Fibroblast of mammary gland (primary cell): ENCODE measurements around the gene TATDN2.
A peak's percentile ranks its signal among the peaks of the same experiment; 100 is the strongest.

Experiments
- DNase-seq: peaks from one replicate; pipeline ENCODE4 v3.0.0-alpha.2; 2010; ENCODE audit warnings: low read depth
- H3K4me3 ChIP-seq: 2 replicates; pipeline ENCODE4 v1.5.1; 2011; ENCODE audit warnings: low read depth, mild to moderate bottlenecking, low read length, moderate library complexity; ENCODE audit not compliant: control insufficient read depth
- TF ChIP-seq, protein P1 (sequence below): conservative IDR thresholded peaks from 2 replicates; pipeline ENCODE4 v1.5.1; 2011; ENCODE audit warnings: low read depth, low read length, inconsistent platforms; ENCODE audit not compliant: control insufficient read depth, insufficient read depth

Gene TATDN2

GRCh38 chr3:10238345-10239183 is 9.7 kb upstream of the TATDN2 start:
- TF ChIP-seq, protein P1, sequence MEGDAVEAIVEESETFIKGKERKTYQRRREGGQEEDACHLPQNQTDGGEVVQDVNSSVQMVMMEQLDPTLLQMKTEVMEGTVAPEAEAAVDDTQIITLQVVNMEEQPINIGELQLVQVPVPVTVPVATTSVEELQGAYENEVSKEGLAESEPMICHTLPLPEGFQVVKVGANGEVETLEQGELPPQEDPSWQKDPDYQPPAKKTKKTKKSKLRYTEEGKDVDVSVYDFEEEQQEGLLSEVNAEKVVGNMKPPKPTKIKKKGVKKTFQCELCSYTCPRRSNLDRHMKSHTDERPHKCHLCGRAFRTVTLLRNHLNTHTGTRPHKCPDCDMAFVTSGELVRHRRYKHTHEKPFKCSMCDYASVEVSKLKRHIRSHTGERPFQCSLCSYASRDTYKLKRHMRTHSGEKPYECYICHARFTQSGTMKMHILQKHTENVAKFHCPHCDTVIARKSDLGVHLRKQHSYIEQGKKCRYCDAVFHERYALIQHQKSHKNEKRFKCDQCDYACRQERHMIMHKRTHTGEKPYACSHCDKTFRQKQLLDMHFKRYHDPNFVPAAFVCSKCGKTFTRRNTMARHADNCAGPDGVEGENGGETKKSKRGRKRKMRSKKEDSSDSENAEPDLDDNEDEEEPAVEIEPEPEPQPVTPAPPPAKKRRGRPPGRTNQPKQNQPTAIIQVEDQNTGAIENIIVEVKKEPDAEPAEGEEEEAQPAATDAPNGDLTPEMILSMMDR: no peak
- no peak for DNase-seq
- H3K4me3 ChIP-seq: no peak overlapping the region

- TF ChIP-seq, protein P1: no peak
- no peak overlapping the region for H3K4me3 ChIP-seq
- DNase-seq: no peak
Measured at GRCh38 chr3:10240799-10241198, 7.5 kb upstream of the TATDN2 start.

DNA sequence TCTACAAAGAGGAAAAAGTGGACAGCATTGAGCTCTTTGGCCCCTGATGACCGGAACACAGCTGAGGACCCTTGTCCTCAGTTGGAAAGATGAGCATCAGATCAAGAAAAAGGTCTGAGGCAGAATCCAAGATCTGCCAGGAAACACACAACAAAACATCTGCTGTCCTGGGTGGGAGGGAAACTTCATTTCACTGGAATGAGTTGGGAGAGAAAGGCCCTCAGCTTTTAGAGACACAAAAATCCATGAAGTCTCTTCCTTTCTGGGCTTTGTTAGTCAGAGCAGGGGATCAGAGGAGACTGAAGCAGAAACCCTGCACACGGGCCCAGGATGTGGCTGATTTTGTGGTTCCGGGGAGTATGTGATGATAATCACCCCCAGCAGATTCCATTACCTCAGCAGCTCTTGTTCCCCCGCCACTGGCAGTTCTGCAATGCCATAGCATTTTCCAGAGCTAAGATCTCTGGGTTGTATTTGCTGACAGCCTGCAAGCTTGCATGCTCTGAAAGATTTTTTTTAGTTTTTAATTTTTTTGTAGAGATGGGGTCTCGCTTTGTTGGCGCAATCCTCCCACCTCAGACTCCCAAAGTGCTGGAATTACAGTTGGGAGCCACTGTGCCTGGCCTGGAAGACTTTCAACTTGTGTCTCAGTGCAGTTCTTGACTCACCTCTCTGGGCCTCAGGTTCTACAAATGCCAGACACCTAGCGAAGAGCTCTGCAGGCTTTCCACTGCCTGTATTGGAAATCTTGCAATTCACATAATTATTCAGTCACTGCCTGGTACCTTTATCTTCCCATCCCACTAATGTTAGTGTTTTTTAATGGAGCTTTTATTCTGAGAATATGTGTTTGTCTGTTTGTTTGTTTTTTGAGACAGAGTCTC is 5.8 kb upstream of the TATDN2 start:
- TF ChIP-seq, protein P1: no peak
- H3K4me3 ChIP-seq: no peak overlapping the region
- DNase-seq: peak; percentile 33

DNA sequence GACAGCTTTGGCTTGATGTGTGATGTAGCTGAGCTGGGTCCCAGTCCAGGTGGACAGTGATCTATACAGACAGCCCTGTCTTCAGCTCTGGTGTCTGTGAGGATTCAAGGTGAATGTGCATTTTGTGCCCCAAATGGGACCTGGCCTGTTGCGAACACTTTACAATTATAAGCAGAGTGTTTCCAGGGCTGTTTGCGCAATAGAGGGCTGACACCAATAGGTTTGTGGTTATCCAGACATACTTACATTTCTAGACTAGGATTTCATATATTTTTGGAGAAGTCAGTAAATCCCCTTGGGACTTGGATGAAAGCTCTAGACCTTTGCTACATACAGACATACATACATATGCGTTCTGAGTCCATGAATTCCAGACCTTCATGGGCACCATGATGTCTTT is 4.2 kb upstream of the TATDN2 start:
- H3K4me3 ChIP-seq: no peak overlapping the region
- TF ChIP-seq, protein P1: no peak
- DNase-seq: no peak

DNA sequence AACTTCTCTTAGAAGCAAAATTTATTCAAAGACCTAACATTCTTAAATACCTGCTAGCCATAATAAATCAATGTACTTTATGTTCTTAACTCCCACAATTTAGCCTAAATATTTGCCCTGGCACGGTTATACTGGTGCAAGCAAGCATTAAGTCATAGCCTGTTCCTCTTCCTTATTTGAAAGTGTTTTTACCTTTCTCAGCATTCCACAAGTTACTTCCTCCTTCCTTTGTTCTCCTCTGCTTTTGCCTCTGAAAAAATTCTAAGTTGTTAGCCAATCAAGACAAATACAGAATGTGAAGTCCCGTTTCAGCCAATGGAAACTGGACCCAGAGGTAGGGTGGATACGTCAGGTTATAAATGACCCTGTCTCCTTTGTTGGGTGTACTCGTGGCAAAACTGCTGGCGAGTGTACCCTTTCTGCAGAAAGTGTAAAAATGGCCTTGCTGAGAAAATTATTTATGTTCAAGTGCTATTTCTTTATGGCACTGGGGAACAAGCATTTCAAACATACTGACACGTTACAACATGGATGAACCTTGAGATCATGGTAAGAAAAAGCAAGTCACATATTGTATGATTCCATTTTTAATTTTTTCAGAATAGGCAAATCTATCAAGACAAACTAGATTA is 3.1 kb upstream of the TATDN2 start:
- no peak for DNase-seq
- TF ChIP-seq, protein P1: no peak
- no peak overlapping the region for H3K4me3 ChIP-seq

GRCh38 chr3:10247679-10248183 is 528 bp upstream of the TATDN2 start:
- TF ChIP-seq, protein P1: no peak
- DNase-seq: no peak
- peak overlapping the region; percentile 56 for H3K4me3 ChIP-seq
